Measurements from ENCODE around the gene TDG.
A peak's percentile ranks its signal among the peaks of the same experiment; 100 is the strongest.

Gene TDG

GRCh38 chr12:103965590-103966504 lies at the start of gene TDG:
Gene TDG (plus strand): TSS chr12:103965872. CDS start chr12:103966038, 166 bp downstream.
- DNase-seq (ENCODE audit: low read depth, low spot score), result peak; percentile 99

GRCh38 chr12:103917873-103918272 lies 47.8 kb upstream of the TDG start:
- no peak for DNase-seq (ENCODE audit: low read depth, low spot score)

GRCh38 chr12:103924761-103925641 lies 40.7 kb upstream of the TDG start:
- DNase-seq (ENCODE audit: low read depth, low spot score), result peak; percentile 84

GRCh38 chr12:103928682-103929045 lies 37.0 kb upstream of the TDG start:
- DNase-seq (ENCODE audit: low read depth, low spot score), result peak; percentile 11

- DNase-seq (ENCODE audit: low read depth, low spot score), result peak; percentile 93
These were observed 36.5 kb upstream of the TDG start for GRCh38 chr12:103929046-103929783.

- no peak for DNase-seq (ENCODE audit: low read depth, low spot score)
These were observed 36.0 kb upstream of the TDG start for GRCh38 chr12:103929784-103930033.

- DNase-seq (ENCODE audit: low read depth, low spot score), result peak; percentile 100
These were observed 35.5 kb upstream of the TDG start, which contains the start of gene HSP90B1 for GRCh38 chr12:103930034-103930786. Gene HSP90B1 (plus strand): TSS chr12:103930410. CDS start chr12:103930516, 106 bp downstream.

GRCh38 chr12:103930787-103931735 lies 34.6 kb upstream of the TDG start:
- DNase-seq (ENCODE audit: low read depth, low spot score), result peak; percentile 48

GRCh38 chr12:103933237-103933636 lies 32.4 kb upstream of the TDG start:
- peak; percentile 13 for DNase-seq (ENCODE audit: low read depth, low spot score)

- DNase-seq (ENCODE audit: low read depth, low spot score), result no peak
These were observed 29.0 kb upstream of the TDG start for GRCh38 chr12:103936679-103937078.

- DNase-seq (ENCODE audit: low read depth, low spot score), result no peak
These were observed 20.7 kb upstream of the TDG start for GRCh38 chr12:103944964-103945363.

- DNase-seq (ENCODE audit: low read depth, low spot score), result no peak
These were observed 17.7 kb upstream of the TDG start for GRCh38 chr12:103947871-103948555.

GRCh38 chr12:103948746-103949406 lies 16.8 kb upstream of the TDG start:
- no peak for DNase-seq (ENCODE audit: low read depth, low spot score)

GRCh38 chr12:103952497-103952896 lies 13.2 kb upstream of the TDG start:
- no peak for DNase-seq (ENCODE audit: low read depth, low spot score)

- peak; percentile 44 for DNase-seq (ENCODE audit: low read depth, low spot score)
These were observed 9.7 kb upstream of the TDG start for GRCh38 chr12:103955811-103956508.

GRCh38 chr12:103956509-103957027 lies 9.1 kb upstream of the TDG start:
- DNase-seq (ENCODE audit: low read depth, low spot score), result no peak

GRCh38 chr12:103957865-103958388 lies 7.7 kb upstream of the TDG start:
- DNase-seq (ENCODE audit: low read depth, low spot score), result no peak

GRCh38 chr12:103958621-103959020 lies 7.1 kb upstream of the TDG start:
- DNase-seq (ENCODE audit: low read depth, low spot score), result no peak
